NCI-H2081 (cell line): ENCODE results near the gene TNFRSF21.
"Not testable (repeated sequence)": the region's sequence is repeated elsewhere in the genome, so short reads cannot be mapped to it uniquely, and the experiment has no call there.

ENCODE experiments used
- DNase-seq, 2 experiments: peaks; one replicate each; lab custom pipeline; 2025; lab: John Stamatoyannopoulos, UW

The TNFRSF21 gene

DNA sequence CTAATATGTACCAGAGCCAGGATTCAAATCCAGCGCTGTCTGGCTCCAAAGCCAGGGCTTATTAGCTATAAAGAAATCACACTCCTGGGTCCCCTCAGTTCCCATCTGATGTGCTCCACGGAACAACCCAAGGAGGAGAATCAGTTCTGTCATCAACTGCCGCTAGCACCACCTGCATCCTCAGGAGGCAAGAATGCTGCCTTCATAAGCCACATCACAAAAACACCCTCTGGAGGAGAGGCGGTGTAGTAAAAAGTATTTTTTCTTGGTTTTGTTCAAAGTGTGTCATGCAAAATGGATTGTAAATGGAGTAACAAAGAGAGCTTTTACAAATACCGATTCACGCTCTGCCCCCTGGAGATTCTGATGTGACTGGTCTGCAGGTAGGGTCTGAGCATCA is 57.1 kb downstream of the TNFRSF21 start:
- no peak for DNase-seq

DNA sequence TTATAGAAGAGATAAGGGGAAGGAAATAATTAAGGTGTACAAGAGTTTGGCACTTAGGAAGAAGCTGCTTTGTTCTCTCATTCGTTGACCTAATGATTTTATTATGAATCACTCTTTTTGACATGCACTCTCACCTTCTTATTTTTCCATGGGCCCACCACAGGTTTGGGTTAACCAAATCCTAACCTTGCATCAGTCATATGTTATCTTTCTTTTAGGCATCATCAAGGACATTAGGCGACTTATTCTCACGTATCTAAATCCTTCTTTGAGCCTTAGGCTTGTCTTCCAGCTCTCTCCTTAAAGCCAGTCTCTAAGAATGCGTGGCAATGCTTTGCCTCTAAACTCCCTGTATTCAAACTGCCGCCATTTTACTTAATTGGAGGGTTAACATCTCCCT is 58.3 kb downstream of the TNFRSF21 start:
- DNase-seq: no peak

DNA sequence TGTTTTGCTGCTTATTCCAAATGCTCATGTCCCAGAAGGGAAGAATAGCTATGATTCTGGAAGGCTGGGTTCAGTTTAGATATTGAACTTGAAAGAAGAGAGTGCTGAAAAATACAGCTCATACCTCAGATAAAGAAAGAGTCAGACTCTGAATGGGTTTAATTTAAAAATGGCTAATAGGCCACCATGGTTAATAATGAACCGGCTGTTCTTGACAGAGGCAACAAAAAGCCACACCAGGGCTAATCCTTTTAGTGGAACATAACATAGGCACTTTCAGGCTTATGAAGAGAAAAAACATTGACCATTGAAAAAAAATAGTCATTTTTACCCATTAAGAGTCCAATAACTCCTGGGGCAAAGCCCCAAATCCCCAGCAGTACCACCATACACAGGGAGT is 59.4 kb downstream of the TNFRSF21 start:
- no peak for DNase-seq

DNA sequence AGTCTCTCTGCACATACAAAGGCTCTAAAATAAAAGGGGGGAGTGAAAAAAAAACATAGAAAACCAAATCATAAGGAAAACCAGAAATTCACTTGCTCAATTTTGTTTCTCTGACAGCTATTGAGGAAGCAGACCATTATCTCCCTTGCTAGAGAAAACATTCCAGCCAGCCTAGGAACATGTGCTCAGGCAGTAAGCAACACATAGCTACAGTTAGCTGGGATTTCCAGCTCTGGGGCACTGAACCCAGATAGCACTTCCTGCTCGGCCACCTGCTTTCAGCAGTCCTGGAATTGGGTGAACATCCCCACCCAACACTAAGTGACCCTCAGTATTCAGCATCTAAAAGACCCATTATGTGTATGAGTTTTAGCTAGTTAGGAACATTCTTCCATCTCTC is 61.3 kb downstream of the TNFRSF21 start:
- peak in 1 of 2 experiments; percentile 9 for DNase-seq

DNA sequence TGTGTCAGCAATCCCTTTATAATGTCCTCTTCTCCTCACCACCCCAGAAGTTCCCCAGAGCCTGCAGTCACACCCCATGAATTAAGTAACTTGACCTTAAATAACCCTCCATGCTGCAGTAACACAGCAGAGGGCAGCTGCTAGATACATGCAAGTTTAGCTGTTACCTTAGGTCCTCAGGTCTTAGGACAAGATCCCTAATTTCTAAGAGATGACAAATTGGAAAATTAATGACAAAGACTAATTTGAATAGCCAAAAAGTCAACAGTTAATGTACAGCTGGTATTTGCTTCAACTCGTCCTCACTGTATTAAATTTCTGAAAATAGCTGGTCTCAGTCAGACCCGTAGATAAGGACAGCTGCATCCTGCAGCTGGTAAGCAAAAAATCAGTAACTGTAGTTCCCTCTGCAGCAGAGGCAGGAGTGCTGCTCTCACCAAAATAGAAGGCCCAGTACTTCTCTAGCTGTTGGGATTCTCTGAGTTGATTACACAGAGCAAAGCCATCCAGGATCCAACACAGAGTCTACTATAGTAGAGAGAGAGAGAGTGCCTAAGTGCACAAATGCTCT is 62.4 kb downstream of the TNFRSF21 start:
- peak; percentile 44 to 79 for DNase-seq

DNA sequence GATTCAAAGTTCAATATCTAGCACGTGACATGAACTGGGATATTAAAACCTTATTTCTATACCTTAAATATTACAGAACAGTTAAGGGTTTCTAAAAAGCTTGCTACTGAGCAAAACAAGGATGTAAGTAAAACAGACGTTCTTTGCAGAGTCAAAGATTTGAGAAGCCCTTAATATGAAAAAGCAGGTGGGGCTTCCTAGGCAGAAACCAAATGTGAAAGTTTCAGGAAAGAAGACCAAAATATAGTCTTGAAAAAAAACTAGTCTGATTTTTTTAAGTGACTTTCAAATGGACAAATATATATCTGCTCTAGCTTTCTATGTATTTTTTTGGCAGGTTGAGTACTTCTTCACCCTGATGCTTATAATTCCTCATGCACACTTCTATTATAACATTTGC is 63.2 kb downstream of the TNFRSF21 start:
- no peak for DNase-seq

DNA sequence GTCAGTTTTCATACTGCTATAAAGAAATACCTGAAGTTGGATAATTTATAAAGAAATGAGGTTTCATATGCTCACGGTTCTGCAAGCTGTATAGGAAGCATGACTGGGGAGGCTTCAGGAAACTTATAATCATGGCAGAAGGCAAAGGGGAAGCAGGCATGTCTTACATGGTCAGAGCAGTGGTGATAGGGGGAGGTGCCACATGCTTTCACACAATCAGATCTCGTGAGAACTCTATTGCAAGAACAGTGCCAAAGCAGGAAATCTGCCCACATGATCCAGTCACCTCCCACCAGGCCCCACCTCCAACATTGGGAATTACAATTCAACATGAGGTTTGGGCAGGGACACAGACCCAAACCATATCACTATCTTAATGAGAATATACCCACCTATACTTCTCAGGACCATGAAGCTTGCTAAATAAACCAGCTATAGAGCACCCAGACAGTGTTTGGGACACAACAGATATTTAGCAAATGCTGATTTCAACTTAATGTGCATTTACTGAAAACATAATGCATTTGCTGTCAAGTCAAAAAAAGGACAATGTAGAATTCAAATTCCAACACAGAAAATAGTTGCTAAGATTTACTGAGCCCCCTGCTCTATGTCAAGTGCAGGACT is 63.8 kb downstream of the TNFRSF21 start:
- DNase-seq: peak; percentile 21 to 45

DNA sequence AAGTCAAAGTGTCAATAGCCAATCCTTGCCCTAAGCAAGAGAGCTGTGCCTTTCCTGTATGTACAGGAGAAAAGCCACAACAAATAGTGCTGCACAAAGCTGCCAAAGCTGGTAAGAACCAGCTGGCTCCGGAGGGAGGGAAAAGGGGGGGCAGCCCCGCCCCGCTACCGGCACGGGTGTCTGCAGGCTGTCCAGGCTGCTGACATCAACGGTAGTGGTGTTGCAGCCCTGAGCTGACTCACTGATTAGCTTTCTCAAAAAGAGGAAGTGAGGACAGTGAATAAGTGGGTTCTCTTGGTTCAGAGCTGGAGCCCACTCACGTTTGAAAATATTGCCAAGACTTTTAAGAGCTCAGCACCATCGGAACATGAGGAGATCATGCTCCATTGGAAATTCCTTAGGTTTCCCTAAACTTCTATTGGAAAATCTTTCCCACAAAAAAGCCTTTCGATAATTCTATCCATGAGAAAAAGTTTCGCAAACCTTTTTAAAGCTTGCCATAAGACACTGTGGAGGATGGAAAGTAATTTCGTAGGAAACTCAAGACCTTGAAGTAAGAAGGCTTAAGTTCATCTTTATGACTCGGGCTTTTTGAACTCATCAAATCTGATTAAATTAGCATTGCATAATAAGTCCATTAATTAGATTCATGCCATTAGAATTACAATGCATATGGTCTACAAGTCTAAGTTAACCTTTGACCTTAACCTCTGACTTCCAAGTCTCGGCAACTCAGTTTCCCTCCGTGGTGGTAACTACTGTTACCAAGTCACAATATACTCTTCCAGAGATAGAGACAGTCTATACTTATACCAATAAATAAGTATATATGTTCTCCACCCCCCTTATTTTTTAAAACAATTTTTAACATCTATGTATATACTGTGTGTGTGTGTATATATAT is 67.0 kb downstream of the TNFRSF21 start:
- DNase-seq: peak; percentile 81 to 92

DNA sequence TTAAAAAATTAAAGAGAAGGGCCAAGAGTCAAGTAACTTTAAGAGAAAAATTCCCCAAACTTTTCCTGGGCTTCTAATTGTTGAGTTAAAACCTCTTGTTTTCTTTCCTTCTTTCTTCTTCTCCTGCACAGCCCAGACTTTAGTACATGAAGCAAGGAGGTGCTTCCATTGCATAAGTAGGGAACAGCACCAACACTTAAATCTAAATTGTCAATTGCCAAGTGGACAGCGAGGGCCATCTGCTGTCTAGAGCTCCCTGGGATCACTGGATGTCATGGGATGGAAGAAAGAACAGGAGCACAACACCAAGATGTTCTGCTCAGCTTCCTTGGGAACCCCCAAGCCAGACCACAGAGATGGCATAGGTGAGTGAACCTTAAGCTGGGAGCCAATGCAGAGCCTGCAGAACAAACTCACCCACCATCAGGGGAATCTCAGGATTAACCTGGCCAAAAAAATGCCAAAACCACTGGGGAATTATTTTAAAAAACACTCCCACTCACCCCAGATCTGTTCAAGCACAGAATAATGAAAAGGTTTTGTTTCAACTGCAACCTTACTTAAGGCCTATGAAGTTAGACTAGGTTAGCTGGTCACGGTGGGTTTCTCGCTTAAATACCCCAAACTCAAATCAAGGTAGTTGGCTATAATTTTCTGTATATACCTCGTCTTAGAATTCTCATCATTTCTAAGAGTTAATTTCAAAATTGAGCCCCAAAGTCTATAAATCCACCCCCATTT is 67.8 kb downstream of the TNFRSF21 start:
- no peak for DNase-seq

DNA sequence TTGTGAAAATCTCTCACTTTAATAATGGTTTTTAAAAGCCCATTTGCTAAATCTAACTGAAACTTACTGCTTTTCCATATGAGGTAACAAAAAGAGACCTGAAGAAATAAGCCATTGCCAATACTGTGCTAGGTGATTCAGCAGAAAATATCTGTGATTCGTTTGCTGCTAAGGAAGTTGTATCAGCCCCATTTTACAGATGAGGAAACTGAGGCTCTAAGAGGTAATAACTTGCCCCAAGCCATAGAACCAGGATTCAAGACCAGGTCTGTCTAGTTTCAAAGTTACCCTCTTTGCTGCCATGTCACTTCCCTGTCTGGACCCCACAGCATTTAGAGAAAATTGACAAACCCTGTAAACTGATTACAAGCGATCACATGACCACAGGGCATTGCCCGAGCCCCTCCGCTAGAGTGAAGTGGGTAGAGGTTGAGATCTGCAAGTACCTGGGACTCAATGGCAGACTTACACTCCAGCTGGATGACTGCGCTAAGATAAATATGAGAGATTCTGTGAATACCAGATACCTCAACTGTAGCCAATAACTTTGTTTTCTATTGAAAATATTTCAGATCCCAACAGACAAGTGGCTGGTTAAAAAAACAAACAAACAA is 69.3 kb downstream of the TNFRSF21 start:
- DNase-seq: no peak

DNA sequence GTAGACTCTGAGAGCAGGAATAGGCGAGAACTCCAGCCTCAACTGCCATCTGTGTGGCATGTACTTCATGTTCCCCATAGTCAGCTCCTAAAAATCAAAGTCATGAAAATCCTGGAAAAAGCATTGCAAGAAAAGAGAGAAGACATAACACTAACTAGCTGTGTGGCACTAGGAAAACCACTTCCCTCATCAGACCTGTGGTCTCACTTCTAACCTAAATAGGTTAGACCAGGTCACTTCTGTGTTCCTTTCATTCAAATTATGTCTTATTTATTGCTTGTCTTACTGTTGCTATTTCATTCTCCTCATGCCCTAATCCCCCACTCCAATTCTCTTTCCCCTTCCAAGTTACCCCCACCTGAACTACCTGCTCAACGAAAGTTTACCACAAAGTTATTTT is 70.2 kb downstream of the TNFRSF21 start:
- no peak for DNase-seq

DNA sequence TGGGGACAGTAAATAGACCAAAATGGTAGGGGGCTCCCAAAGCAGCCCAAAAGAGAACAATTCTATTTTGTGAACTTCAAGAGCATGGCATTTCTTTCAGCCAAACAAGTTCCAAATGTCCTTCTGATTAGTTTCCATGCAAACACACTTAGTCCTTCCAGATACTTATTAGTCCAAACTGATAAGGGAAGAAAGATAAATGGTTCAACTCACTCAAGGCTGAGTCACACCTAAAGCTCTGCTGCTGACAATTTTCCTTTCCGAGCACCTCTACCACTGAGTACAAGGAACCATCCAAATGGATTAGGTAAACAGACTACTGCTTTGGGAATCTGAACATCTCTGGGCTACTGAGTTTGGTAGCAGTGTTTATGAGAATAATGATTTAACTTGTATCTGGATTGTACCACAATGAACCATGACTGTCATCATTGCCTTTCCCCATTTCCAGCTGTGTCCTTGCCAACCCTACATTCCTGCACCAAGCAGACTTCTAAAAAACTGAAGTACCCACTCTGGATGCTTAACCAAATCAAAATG is 71.2 kb downstream of the TNFRSF21 start:
- DNase-seq: no peak

DNA sequence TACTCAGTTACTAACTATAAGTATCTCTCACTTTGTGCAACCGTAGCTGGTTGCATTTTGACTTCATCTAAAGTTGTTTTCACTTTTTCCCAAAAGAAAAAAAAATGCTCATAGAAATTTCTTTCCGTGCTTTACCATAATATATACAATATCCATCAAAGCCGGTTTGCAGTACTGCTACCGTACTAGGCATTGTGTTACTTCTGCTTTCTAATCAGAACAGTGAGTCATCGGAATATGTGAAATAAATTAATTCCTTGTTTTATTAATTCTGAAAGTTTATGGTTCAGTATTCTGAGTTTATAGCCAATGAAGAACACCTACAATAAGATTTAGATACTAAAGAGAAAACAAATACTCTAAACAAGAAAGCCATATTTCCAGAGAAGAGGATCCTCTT is 72.5 kb downstream of the TNFRSF21 start:
- no peak for DNase-seq

DNA sequence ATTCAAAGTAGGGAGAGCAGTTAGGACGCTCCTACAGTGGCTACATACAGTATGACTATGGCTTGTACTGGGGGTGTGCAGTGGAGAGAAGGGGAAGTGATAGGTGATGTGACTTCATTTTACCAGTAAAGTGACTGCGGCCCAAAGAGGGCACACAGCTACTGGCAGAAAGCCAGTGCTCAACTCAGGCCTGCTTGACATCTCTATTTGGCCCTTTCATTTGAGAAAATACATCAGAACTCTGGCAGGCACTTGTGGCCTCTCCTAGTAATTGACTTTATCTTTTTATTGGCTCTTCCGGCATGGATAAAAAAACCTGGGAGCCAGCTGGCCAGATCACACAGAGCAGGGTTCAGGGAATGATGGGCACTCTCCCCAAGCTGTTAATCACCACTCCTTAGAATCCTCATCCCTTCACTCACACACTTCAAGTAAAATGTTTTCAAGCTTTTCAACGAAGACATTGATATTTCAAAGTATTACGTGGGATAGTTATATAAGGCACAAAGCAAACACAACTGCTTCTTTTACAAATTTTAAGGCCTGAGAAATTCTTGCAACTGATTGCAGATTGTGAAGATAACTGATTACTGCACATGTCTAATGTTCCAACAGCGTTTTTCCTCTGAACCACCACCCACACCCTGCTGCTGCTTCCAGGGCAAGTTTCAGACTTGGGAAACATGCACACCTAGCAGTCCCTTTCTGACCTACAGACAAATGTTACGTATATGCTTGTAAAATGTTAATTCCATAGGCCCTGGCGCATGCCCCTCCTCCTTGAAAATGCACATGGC is 73.5 kb downstream of the TNFRSF21 start:
- peak in 1 of 2 experiments; percentile 57 for DNase-seq

DNA sequence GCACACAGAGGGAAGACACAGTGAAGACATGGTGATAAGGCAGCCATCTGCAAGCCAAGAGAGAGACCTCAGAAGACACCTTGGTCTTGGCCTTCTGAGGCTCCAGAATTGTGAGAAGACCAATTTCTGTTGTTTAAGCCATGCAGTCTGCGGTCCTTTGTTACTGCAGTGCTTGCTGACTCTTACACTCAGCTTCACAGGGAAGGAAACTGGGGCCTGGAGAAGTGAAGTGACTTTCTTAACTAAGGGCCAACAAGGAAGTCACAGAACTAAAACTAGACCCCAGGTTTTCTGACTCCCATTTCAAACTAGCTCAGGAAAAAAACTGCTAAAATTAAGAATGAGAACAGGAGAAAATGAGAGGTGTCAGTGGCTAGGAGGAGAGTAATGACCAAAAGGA is 74.3 kb downstream of the TNFRSF21 start:
- no peak for DNase-seq

DNA sequence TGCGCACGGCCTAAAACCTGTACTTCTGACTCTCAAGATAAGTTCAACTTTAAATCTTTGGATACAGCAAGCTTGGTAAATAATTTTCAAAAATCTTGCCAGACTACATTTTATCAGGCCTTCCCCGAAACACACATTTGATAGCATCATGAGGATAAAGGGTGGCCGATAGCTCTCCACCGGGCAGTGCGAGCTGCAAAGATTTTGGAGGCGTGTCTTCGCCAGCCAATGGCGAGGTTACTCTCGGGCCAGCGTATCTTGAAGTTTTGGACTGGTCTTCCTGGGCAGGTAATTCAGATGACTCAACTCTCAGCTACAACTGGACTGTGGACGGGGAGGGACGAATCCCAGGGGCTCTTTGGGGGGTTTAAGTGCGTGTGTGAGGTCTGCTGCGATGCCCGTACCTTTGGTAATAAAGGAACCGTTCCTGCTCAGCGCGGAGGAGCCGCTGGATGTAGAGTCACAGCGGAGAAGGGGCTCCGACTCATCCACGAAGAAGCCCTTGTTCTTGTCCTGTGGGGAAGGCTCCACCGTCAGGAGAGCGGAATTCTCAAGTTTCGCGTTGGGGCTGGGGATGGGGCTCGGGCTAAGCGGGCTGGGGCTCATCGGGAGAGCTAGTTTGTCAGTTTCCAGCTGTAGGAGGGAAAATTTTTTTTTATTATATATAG is 75.3 kb downstream of the TNFRSF21 start:
- DNase-seq: no peak

DNA sequence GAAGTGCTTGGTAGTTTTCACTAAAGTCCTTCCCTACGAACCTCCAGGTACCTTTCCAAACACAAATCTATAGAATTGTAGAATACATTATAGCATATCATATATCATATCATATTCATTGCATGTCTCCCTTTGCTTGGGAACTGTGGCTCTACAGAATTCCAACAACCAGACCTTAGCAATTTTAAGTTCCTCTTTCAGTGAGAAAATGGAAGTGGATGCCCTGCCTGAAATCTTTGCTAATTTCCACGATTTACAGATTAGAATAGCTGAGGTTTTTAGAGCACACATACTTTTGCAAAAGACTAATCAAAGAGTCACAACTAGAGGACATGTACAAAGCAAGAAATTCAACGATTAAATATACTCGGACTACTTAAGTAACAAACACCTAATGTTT is 78.6 kb downstream of the TNFRSF21 start:
- DNase-seq: no peak

DNA sequence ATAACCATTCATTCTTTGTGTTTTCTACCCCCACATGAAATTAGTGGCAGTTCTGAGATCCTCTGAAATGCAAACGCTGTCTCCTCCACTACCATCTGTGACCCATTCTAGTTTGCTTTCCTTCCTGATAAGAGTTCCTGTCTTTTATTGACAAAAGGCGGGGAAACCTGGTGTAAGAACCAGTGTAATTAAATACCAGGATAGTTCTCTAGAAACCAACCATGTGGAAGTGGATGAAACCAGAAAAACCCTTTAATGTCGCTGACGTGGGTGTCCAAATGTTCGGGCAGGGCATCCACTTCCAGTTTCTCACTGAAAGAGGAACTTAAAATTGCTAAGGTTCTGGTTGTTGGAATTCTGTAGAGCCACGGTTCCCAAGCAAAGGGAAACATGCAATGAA is 79.1 kb downstream of the TNFRSF21 start:
- no peak for DNase-seq

DNA sequence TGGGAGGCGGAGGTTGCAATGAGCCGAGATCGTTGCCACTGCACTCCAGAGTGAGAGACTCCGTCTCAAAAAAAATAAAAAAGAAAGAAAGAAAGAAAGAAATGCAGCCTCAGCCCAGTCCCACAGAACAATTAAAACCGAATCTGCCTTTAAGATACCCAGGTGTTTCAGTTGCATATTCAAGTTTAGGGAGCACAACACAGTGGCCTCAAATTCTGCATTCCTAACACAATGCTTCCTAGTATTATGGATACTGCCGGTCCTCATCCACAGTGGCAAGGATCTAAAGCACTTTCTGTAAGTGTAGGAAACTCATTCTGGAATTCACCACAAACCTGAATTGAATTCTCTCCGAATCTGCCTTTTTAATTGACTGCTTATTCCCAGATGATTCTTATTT is 80.5 kb downstream of the TNFRSF21 start:
- DNase-seq: no peak

DNA sequence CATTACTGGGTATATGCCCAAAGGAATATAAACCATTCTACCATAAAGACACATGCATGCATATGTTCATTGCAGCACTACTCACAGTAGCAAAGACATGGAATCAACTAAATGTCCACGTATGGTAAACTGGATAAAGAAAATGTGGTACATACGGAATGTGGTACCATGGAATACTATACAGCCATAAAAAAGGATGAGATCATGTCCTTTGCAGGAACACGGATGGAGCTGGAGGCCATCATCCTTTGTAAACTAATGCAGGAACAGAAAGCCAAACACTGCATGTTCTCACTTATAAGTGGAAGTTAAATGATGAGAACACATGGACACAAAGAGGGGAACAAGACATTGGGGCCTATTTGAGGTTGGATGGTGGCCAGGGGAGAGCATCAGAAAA is 81.6 kb downstream of the TNFRSF21 start:
- not testable (repeated sequence) for DNase-seq
